GM18526 (cell line): ENCODE measurements around the gene HLCS.

Experiments used
- POLR2A ChIP-seq: IDR thresholded peaks from 3 replicates; pipeline ENCODE4 v1.6.1; 2011; ENCODE audit not compliant: insufficient read length; ENCODE audit errors: extremely low read depth

HLCS gene

GRCh38 chr21:36856643-36857042 is 109.8 kb downstream of the HLCS start:
- TF ChIP-seq POLR2A, result no peak

DNA sequence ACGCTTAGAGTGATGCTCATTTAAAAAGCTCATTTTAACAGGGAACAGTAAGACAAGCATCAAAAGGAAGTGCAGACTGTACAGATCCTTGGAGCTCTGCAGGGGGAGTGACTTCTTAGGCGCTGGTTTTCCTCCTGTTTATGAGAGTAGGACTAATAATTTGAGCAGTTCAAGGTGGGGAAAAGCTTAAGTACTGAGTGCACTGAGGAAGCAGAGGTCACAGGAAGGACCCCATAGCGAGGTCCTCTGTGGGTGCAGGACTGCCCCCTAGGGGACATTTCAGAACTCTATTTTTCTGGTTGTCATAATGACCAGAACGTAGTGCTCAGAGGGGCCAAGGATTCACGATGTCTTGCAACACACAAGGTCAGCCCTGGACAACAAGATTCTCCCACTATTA is 112.1 kb downstream of the HLCS start:
- TF ChIP-seq POLR2A, result no peak

DNA sequence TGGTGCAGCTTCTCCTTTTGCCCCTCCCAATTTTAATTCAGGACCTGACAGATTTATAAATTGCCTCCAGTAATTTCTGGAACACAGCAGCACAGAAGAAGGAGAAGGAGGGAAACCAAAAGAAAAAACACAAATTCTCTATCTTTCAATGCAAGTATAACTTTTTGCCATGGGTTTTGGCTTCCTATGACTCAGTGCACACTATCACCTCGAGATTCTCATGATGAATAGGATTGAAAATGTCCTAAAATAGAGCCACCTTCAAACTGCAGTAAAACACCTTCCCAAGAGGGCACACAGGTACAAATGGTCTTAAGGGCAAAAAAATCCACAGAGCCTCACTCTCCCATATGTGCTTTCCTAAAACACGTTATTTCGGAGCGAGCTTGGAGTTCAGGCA is 113.6 kb downstream of the HLCS start:
- TF ChIP-seq POLR2A, result no peak

DNA sequence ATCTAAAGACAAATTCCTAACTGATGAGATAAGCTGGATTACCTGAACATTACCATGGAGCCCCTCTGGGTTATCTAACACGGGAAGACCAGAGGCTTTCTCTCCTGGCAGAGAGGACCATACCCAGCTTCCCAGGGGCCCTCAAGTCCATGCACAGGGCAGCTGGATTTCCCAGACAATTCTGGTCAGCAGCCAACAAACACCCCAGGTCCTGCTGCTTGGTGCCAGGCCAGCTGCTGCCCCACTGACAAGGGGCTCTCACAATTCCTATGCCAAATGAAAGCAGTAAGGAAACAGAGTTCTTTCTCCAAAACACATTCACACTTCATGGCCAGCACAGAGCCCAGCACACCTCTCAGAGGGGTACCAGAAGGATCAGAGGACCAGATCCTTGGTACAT is 114.2 kb downstream of the HLCS start:
- TF ChIP-seq POLR2A, result no peak

DNA sequence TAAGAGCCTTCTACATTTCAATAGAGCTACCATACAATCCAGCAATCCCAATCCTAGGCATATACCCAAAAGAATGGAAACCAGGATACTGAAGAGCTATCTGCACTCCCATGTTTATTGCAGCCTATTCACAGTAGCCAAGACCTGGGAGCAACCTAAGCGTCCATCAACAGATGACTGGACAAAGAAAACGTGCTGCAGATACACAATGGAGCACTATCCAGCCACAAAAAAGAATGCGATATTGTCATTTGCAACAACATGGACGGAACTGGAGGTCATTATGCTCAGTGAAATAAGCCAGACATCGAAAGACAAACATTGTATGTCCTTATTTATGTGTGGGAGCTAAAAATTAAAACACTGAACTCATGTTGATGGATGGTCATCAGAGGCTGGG is 115.3 kb downstream of the HLCS start:
- TF ChIP-seq POLR2A, result no peak

DNA sequence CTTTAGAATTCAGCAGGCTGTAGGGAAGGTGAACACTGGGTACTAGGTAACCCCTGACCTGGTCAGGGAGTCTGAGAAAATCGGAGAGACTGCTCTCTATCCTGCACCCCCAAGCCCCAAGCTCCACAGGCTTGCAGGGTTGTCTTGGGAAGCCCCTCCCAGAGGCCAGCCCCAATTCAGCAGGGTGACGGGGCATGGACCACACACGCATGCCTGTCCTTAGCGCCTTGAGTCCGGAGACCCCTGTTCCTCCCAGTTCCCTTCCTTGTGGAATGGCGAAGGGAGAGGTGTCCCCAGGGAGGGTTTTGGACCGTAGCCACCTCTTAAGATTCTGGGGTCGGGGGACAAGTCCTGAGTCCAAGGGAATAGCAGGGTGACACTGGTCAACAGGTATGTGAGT is 116.1 kb downstream of the HLCS start:
- no peak for TF ChIP-seq POLR2A

DNA sequence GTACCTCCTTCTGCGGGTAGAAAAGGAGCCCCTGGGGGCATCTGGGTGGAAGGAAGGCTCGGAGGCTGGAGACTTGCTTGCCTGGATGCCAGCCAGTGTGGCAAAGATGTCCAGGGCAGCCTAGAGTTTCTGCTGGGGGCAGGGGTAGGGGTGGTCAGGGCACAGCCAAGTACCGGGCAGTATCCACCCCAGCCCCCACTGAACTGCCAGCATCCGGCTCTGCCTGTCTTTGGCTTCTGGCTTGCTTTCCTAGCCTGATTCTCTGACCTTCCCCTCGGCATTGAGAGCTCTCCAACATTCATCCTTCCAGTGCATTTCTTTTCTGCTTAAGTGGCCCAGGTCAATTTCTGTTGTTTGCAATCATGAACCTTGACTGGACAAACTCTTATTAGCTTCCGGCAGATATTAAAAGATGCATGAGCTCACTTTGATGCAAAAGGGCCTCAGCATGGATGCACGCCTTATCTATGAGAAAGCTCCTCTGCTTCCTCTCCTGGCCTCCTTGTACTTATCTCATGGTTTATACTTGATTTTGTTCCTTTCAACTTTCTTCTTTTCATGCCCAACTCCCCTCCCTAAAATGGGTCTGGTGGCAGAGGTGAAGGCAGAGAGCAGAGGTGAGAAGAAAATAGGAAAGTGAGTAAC is 116.9 kb downstream of the HLCS start:
- no peak for TF ChIP-seq POLR2A

- TF ChIP-seq POLR2A, result no peak
Measured at GRCh38 chr21:36848730-36849274, 117.7 kb downstream of the HLCS start.

- no peak for TF ChIP-seq POLR2A
Measured at GRCh38 chr21:36847189-36847588, 119.3 kb downstream of the HLCS start.

GRCh38 chr21:36846631-36847030 is 119.8 kb downstream of the HLCS start:
- no peak for TF ChIP-seq POLR2A

- TF ChIP-seq POLR2A, result no peak
Measured at GRCh38 chr21:36845790-36846189, 120.7 kb downstream of the HLCS start.

DNA sequence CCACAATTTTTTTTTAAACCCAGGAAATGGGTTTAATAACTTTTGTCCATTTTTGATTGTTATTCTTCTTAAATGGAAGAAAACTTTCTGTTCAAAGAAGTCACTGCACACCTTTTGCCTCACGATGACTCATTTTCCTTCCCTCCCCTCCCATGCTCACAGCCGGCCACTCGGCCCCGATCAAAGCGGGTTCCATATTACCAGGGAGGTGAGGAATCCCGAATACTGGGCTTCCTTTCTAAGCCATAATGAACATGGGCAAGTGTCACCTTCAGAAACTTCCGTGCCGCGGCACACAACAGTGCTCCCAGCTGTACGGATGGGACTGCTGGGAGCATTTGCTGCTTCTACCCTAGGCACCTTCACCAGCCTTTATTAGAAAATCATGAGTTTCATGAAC is 121.4 kb downstream of the HLCS start:
- no peak for TF ChIP-seq POLR2A

DNA sequence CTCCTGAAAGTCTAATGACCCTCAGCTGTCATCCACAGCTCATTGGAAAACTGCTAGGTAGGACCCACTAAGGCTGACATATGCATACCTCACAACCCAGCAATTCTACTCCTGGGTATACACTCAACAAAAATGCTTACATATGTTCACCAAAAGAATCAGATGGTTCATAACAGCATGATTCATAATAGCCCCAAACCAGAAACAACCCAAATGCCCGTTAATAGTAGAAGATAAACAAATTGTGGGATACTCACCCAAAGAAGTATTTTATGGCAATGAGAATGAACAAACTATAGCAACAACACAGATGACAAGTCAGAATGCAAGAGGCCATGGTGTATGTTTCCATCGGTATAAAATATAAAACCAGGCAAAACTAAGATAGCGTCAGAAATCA is 124.6 kb downstream of the HLCS start:
- TF ChIP-seq POLR2A, result no peak

DNA sequence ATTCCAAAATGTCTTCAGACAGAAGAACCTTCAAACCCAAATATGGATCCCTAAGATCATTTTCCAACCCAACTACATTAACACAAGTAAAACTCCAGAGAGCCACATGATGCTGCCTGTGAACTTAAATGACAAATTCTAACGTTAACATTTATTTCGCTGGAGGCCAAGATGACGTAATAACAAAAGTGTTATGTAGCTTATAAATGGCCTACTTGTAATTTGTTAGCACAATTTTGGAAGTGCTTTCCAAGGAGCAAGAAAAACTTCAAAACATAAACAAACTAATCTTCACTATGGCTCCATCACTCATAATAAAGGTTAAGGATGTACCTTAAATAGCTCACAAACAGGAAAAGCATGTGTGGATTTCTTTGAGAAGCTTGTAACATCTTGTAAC is 126.7 kb downstream of the HLCS start:
- no peak for TF ChIP-seq POLR2A

GRCh38 chr21:36839123-36839522 is 127.3 kb downstream of the HLCS start:
- TF ChIP-seq POLR2A, result no peak

GRCh38 chr21:36835383-36835795 is 131.1 kb downstream of the HLCS start:
- no peak for TF ChIP-seq POLR2A

- no peak for TF ChIP-seq POLR2A
Measured at GRCh38 chr21:36834192-36834591, 132.3 kb downstream of the HLCS start.
